Measurements from ENCODE around the gene DOCK7.

DNA sequence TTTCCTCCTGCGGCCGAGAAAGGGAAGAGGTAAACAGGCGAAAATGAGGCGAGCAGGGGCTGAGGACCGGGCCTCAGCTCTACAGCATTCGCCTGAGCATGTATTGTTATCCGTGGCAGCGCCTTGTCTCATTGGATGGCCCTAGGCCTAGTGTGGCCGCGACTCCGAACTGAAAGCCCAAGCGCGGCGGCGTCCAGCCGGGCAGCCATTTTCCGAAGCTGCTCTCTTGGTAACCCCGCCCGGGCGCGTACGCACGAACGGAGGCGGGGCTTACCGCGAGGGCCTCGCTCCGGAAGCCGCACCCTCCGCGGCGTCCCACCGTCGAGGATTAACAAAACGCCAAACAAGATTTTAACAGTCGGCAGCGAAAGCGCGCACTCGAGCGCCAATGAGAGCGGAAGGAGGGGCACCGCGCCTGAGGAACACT, 252.1 kb downstream of the DOCK7 start:
- TF ChIP-seq RAD21 (IDR thresholded peaks at IDR 0.05; ENCODE audit: low read length) (no peak), SIN3A (IDR thresholded peaks at IDR 0.05; ENCODE audit: borderline replicate concordance, low read depth, low read length) (peak; percentile 12; the same call in 1 of the 2 replicates), EP300 (IDR thresholded peaks at IDR 0.05; ENCODE audit: borderline replicate concordance in 1 of 2, low read depth in 1 of 2, low read length in 1 of 2) (0 out of 4 replicates have a peak, but pooled peaks of 1 of the 2 experiments have one; percentile 4), GABPA (IDR thresholded peaks at IDR 0.05; ENCODE audit: low read depth) (peak; percentile 26; the same call in 1 of the 2 replicates), CHD2 (IDR thresholded peaks at IDR 0.05; ENCODE audit: low read length, partially characterized antibody) (no peak)
- TF ChIP-seq, protein P1, sequence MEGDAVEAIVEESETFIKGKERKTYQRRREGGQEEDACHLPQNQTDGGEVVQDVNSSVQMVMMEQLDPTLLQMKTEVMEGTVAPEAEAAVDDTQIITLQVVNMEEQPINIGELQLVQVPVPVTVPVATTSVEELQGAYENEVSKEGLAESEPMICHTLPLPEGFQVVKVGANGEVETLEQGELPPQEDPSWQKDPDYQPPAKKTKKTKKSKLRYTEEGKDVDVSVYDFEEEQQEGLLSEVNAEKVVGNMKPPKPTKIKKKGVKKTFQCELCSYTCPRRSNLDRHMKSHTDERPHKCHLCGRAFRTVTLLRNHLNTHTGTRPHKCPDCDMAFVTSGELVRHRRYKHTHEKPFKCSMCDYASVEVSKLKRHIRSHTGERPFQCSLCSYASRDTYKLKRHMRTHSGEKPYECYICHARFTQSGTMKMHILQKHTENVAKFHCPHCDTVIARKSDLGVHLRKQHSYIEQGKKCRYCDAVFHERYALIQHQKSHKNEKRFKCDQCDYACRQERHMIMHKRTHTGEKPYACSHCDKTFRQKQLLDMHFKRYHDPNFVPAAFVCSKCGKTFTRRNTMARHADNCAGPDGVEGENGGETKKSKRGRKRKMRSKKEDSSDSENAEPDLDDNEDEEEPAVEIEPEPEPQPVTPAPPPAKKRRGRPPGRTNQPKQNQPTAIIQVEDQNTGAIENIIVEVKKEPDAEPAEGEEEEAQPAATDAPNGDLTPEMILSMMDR (IDR thresholded peaks at IDR 0.05), result no peak
- TF ChIP-seq, protein P2, sequence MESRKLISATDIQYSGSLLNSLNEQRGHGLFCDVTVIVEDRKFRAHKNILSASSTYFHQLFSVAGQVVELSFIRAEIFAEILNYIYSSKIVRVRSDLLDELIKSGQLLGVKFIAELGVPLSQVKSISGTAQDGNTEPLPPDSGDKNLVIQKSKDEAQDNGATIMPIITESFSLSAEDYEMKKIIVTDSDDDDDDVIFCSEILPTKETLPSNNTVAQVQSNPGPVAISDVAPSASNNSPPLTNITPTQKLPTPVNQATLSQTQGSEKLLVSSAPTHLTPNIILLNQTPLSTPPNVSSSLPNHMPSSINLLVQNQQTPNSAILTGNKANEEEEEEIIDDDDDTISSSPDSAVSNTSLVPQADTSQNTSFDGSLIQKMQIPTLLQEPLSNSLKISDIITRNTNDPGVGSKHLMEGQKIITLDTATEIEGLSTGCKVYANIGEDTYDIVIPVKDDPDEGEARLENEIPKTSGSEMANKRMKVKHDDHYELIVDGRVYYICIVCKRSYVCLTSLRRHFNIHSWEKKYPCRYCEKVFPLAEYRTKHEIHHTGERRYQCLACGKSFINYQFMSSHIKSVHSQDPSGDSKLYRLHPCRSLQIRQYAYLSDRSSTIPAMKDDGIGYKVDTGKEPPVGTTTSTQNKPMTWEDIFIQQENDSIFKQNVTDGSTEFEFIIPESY (IDR thresholded peaks at IDR 0.05; ENCODE audit: borderline replicate concordance, low read depth), result no peak
- TF ChIP-seq, protein P3, sequence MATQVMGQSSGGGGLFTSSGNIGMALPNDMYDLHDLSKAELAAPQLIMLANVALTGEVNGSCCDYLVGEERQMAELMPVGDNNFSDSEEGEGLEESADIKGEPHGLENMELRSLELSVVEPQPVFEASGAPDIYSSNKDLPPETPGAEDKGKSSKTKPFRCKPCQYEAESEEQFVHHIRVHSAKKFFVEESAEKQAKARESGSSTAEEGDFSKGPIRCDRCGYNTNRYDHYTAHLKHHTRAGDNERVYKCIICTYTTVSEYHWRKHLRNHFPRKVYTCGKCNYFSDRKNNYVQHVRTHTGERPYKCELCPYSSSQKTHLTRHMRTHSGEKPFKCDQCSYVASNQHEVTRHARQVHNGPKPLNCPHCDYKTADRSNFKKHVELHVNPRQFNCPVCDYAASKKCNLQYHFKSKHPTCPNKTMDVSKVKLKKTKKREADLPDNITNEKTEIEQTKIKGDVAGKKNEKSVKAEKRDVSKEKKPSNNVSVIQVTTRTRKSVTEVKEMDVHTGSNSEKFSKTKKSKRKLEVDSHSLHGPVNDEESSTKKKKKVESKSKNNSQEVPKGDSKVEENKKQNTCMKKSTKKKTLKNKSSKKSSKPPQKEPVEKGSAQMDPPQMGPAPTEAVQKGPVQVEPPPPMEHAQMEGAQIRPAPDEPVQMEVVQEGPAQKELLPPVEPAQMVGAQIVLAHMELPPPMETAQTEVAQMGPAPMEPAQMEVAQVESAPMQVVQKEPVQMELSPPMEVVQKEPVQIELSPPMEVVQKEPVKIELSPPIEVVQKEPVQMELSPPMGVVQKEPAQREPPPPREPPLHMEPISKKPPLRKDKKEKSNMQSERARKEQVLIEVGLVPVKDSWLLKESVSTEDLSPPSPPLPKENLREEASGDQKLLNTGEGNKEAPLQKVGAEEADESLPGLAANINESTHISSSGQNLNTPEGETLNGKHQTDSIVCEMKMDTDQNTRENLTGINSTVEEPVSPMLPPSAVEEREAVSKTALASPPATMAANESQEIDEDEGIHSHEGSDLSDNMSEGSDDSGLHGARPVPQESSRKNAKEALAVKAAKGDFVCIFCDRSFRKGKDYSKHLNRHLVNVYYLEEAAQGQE (IDR thresholded peaks at IDR 0.05; ENCODE audit: low read depth, low read length), result 0 out of 2 replicates have a peak, but pooled peaks have one; percentile 54

Measured in SK-N-SH (cell line).